HFF-Myc (cell line): Measurements from ENCODE around the gene TFR2.

Experiments used
- DNase-seq: peaks from one replicate; pipeline ENCODE4 v3.0.0-alpha.2; 2011; ENCODE audit warnings: low read depth; ENCODE audit errors: extremely low read depth
- H3K4me3 ChIP-seq: replicated peaks from 2 replicates; pipeline ENCODE4 v1.5.1; 2011; ENCODE audit warnings: low read depth, mild to moderate bottlenecking, control low read depth, low read length
- TF ChIP-seq, protein P1 (sequence below): IDR thresholded peaks from 2 replicates; pipeline ENCODE4 v1.5.1; 2012; ENCODE audit warnings: mild to moderate bottlenecking, low read depth, low read length, control low read depth; ENCODE audit errors: missing control alignments

The TFR2 gene

DNA sequence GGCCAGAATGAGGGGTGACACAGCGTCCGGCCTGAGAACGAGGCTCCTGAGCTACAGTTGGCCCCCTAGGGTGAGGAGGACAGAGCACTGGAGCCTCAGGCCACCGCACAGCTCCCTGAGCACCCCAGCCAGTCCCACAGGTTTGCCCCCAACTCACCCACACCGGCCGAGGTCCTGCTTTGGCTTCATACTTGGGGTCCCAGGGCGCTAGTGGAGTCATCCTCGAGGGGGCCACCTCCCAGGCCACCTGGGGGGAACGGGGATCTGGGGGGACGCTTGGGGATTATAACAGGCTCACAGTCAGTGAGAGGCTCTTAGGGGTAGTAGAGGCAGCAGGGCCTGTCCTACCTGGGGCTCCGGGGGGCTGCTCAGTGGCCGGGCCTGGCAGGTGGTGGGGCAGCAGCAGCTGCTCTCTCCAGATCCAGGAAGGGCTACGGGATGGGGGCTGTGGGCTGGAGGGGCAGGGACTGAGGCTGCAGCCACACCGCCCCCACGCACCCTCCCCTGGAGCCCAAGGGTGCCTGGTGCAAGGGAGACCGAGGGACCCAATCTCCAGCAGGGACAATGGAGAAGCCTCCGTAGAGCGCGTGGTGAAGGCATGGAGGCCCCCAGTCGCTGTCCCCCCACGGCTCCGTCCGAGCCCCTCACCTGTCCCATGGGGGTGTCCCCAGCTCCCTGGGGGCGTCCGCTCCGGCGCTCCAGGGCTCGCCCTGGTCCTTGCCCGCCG is 68.2 kb downstream of the TFR2 start:
- H3K4me3 ChIP-seq: no peak overlapping the region
- TF ChIP-seq, protein P1, sequence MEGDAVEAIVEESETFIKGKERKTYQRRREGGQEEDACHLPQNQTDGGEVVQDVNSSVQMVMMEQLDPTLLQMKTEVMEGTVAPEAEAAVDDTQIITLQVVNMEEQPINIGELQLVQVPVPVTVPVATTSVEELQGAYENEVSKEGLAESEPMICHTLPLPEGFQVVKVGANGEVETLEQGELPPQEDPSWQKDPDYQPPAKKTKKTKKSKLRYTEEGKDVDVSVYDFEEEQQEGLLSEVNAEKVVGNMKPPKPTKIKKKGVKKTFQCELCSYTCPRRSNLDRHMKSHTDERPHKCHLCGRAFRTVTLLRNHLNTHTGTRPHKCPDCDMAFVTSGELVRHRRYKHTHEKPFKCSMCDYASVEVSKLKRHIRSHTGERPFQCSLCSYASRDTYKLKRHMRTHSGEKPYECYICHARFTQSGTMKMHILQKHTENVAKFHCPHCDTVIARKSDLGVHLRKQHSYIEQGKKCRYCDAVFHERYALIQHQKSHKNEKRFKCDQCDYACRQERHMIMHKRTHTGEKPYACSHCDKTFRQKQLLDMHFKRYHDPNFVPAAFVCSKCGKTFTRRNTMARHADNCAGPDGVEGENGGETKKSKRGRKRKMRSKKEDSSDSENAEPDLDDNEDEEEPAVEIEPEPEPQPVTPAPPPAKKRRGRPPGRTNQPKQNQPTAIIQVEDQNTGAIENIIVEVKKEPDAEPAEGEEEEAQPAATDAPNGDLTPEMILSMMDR: no peak
- DNase-seq: no peak

DNA sequence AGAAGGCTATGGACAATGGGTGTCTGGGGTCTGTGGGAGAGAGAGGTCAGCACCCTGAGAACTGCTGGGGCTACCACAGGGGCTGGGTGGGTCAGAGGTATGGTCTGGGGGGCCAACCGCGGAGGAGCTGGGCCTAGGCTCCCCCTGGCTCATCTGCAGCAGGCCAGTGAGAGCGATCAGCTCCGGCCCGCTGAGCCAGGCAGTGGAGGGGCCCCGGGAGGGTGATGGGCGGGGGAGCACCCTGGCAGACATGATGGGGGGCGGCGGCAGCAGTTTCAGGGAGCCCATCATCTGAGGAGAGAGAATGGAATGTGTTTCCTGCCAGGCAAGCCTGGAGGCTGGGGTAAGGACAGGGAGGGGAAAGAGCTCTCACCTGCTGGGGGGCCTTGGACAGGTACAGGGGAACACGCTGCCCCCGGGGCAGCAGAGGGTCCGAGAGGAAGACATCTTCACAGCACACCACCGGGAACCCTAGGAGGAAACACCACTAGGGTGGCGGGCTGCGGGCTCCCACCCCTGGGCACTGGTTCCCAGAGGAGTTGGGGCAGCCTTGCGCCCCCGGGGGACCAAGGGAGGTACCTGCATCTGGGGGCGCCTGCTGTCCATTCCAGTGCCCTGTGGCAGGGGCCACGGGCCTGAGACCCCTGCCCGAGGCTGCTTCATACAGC is 68.9 kb downstream of the TFR2 start:
- no peak for DNase-seq
- TF ChIP-seq, protein P1: no peak
- no peak overlapping the region for H3K4me3 ChIP-seq

DNA sequence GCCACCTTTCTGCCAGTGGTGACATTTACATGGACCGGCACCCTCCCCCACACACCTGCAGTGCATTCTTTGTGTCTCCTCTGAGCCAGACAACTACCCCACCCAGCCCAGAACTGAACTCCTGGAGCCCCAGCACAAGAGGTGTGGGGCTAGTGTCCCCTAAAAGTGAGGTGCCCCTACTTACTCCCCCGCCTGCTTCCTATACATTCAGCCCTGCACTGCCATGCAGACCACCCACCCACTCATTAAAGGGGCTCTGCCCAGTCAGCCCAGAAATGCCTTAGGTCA is 69.6 kb downstream of the TFR2 start:
- TF ChIP-seq, protein P1: no peak
- H3K4me3 ChIP-seq: no peak overlapping the region
- no peak for DNase-seq

DNA sequence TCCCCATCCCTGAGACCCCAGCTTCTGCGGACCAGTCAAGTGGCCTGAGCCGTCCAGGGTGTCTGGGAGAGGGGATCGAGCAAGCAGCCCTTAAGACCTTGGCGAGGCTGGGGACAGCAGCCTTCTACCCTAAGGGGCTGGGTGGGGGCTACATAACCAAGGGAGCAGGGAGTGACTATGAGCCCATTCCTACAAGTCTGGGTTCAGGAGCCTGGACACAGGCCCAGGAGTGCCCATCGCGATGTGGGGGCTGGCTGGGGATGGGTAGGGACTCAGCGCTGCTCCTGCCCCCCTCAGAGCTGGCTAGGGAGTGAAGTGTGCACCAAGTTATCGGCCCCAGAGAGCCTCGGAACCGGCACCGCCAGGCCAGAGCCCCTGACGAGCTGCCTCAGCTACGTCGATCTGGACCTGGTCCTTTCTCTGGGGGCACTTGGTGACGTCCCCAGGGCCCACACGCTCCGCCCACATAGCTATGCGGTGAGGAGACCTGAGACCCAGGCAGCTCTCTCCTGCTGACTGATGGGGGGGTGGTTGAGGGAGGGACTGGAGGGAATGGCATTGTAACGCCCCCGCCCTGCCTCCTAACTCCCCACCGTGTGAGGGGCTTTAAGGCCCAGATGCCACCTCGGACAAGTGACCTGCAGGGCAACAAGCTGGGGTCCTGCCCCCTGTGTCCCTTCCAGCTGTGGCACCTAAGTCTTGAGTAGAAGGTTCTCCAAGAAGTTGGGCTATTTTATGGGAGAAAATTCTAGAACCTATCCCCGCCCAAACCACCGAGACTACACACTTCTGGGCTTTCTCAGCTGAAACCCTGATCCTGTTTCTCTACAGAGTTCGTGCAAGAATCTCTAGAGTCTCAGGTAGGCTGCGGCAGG is 70.2 kb downstream of the TFR2 start:
- H3K4me3 ChIP-seq: no peak overlapping the region
- TF ChIP-seq, protein P1: no peak
- no peak for DNase-seq
